Vagina (tissue), 2 donors: Measurements from ENCODE around the gene RECK.

ENCODE experiments used
- POLR2A ChIP-seq, 2 donors: fragments of 450-650 bp; IDR thresholded peaks; one replicate each; pipeline ENCODE4 v1.6.1; 2017; ENCODE audit warnings: antibody characterized with exemption in 2 of 2, mild to moderate bottlenecking in 2 of 2, moderate library complexity in 2 of 2
- POLR2AphosphoS5 ChIP-seq, 2 donors: sonication (generic); formaldehyde crosslinking; IDR thresholded peaks; one replicate each; pipeline ENCODE4 v1.9.0; 2017; ENCODE audit warnings: antibody characterized with exemption in 2 of 2, mild to moderate bottlenecking in 2 of 2, low read depth in 1 of 2; ENCODE audit not compliant: insufficient read depth in 1 of 2
- TF ChIP-seq, protein P1 (sequence below), 3 experiments: fragments of 450-650 bp in 2 of 3; fragments of 200-600 bp in 1 of 3; sonication (generic) in 1 of 3; IDR thresholded peaks; one replicate each; pipeline ENCODE4 v1.5.1; 2017 to 2019; ENCODE audit warnings: antibody characterized with exemption in 3 of 3, mild to moderate bottlenecking in 2 of 3, moderate library complexity in 2 of 3

DNA sequence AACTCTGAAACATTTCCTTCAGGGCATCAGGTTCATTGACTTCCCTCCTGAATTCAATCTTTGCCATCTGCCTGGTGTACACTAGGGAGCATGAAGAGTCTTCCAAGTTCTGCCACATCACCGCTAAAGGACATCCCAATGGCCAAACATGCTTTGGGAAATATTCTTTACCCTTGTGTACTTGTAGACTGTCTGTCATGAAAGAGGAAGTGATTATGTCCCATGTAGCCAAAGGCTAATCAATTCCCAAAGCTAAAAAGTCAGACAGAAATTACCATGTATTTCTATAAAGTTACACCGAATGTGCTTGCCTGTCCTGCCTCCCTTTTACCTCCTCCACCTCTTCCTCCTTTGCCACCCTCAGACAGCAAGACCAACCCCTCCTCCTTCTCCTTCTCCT, 28.9 kb upstream of the RECK start:
- no peak for TF ChIP-seq POLR2AphosphoS5 (IDR thresholded peaks at IDR 0.05; ENCODE audit: insufficient read depth in 1 of 2, low read depth in 1 of 2)
- no peak for TF ChIP-seq POLR2A (IDR thresholded peaks at IDR 0.05)
- TF ChIP-seq, protein P1, sequence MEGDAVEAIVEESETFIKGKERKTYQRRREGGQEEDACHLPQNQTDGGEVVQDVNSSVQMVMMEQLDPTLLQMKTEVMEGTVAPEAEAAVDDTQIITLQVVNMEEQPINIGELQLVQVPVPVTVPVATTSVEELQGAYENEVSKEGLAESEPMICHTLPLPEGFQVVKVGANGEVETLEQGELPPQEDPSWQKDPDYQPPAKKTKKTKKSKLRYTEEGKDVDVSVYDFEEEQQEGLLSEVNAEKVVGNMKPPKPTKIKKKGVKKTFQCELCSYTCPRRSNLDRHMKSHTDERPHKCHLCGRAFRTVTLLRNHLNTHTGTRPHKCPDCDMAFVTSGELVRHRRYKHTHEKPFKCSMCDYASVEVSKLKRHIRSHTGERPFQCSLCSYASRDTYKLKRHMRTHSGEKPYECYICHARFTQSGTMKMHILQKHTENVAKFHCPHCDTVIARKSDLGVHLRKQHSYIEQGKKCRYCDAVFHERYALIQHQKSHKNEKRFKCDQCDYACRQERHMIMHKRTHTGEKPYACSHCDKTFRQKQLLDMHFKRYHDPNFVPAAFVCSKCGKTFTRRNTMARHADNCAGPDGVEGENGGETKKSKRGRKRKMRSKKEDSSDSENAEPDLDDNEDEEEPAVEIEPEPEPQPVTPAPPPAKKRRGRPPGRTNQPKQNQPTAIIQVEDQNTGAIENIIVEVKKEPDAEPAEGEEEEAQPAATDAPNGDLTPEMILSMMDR (IDR thresholded peaks at IDR 0.05) = no peak
